Stomach (tissue), 9 donors: ENCODE results near the gene ELP4. TPM values are rescaled to one million over a fixed set of nuclear protein-coding genes. Genes with fewer than 3 reads are reported as not detected.

Source experiments
- DNase-seq, 2 donors: peaks; one replicate each; pipeline versions ENCODE4 v3.0.0 to v3.0.0-alpha.2; 2013 to 2019
- H3K27ac ChIP-seq, 5 donors: fragments of 200-600 bp in 4 of 5; sonication (generic) in 4 of 5; one replicate each; pipeline ENCODE4 v1.5.1; 2013 to 2019; ENCODE audit warnings: mild to moderate bottlenecking in 1 of 5, moderate library complexity in 1 of 5
- H3K27me3 ChIP-seq, 3 donors: fragments of 200-600 bp; sonication (generic); one replicate each; pipeline ENCODE4 v1.5.1; 2017 to 2019; ENCODE audit warnings: mixed run types in 1 of 3
- H3K36me3 ChIP-seq, 4 donors: fragments of 200-600 bp; sonication (generic); 1 replicate in 3 of 4; 2 replicates in 1 of 4; pipeline ENCODE4 v1.5.1; 2016 to 2019
- H3K4me1 ChIP-seq, 4 donors: fragments of 200-600 bp; sonication (generic); one replicate each; pipeline ENCODE4 v1.5.1; 2016 to 2019
- H3K4me3 ChIP-seq, 4 donors: fragments of 200-600 bp; sonication (generic) in 3 of 4; one replicate each; pipeline ENCODE4 v1.5.1; 2016 to 2019; ENCODE audit warnings: mild to moderate bottlenecking in 1 of 4
- H3K9me3 ChIP-seq, 4 donors: fragments of 200-600 bp; sonication (generic); one replicate each; pipeline ENCODE4 v1.5.1; 2016 to 2019
- EP300 ChIP-seq: sonication (generic); formaldehyde crosslinking; IDR thresholded peaks from one replicate; pipeline ENCODE4 v1.6.1; 2017; ENCODE audit warnings: antibody characterized with exemption
- POLR2A ChIP-seq, 4 donors: fragments of 450-650 bp; IDR thresholded peaks; one replicate each; pipeline ENCODE4 v1.6.1; 2016; ENCODE audit warnings: antibody characterized with exemption in 4 of 4, control low read depth in 2 of 4, mild to moderate bottlenecking in 1 of 4, moderate library complexity in 1 of 4
- POLR2AphosphoS5 ChIP-seq, 3 donors: sonication (generic); formaldehyde crosslinking; IDR thresholded peaks; one replicate each; pipeline ENCODE4 v1.6.1; 2016; ENCODE audit warnings: antibody characterized with exemption in 3 of 3
- WGBS, 5 donors: extraction: QIAGEN DNeasy Blood & Tissue Kit in 3 of 5; methylation state at CpG; one replicate each; pipeline versions ENCODE4 v1.1.5 to v1.1.7; 2013 to 2018; 5-methylcytosine and 5-hydroxymethylcytosine counted together
- intact Hi-C: fragments of 100-400 bp; cut with DNase I; formaldehyde crosslinking; loops from one replicate; pipeline ENCODE4 v1.15.1; 2023; ENCODE audit warnings: low total_unique reads
- polyA plus RNA-seq, 3 donors: library from polyadenylated mRNA; stranded (reverse); fragments of 200-250 nt; gene quantifications; one replicate each; pipeline ENCODE4 v1.2.3, GENCODE V29; 2013
- total RNA-seq, 5 donors: library from RNA; depleted of rRNA; stranded (reverse); fragments of >200 nt; gene quantifications; one replicate each; pipeline versions ENCODE4 v1.1.0 to v1.2.3, GENCODE V29; 2014 to 2016
- TF ChIP-seq, protein P1 (sequence below), 7 experiments: fragments of 450-650 bp in 4 of 7; fragments of 200-600 bp in 3 of 7; sonication (generic) in 3 of 7; IDR thresholded peaks; one replicate each; pipeline ENCODE4 v1.5.1; 2016 to 2019; ENCODE audit warnings: antibody characterized with exemption in 7 of 7, control low read depth in 2 of 7, mild to moderate bottlenecking in 1 of 7
- donor health status: healthy with polysubstance abuse.
- donor health status: Bipolar disorder and iron deficiency.
- donor health status: healthy.

The ELP4 gene
- total and polyA plus RNA-seq, 8 donors: 8.3 to 70.0 (median 20.9) TPM

DNA sequence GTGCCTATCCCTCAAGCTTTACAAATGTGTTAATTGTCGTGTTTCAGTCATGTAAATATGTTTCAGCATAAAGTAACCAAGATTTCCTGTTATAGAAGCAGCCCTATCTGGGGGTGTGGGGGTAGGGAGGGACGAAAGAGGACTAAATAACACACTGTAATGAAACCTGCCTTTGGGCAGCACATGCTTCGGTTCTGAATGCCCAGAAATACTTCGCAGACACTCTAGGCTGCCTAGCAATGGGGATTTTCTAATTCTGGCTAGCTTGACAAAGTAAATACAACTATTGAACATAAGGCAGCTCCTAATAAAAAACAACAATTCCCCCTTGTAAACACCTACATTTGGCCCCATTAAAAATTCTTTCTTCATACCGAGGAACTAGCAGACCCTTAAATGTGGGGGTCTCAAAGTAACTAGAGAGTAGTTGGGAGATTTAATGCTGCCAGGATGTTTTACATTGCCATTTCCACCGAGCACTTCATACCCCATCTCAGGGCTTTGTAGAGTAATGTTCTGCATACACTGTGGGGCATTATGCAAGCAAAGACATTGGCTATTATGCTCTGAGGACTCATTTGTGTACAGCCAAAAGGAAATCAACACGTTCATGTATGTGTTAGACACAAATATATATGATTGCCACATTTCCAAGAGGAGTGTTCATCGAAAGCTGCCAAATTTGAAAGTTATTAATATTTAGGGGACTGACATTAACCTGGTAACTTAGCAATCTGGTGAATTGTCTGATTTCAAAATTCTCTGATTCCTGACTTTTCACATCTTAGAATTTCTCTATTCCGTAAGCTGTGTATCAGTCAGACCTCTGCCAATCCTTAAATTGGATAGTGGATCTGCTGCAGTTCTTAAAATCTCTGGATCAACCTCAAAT lies 259.4 kb downstream of the ELP4 start:
- H3K27me3 ChIP-seq: no peaks in the 10 kb centered on the region
- intact Hi-C loops: no loop called here
- WGBS, 5 donors: 78 to 91% (median 86%) methylated on average over 9 of the region's 9 CpGs
- H3K36me3 ChIP-seq: no peaks in the 10 kb centered on the region
- no peak for TF ChIP-seq POLR2AphosphoS5 (IDR thresholded peaks at IDR 0.05)
- no peak for TF ChIP-seq POLR2A (IDR thresholded peaks at IDR 0.05)
- no peak for DNase-seq
- no peak overlapping the region for H3K27ac ChIP-seq
- H3K9me3 ChIP-seq: no peaks in the 10 kb centered on the region
- H3K4me1 ChIP-seq: no peaks in the 10 kb centered on the region
- H3K4me3 ChIP-seq: no peak overlapping the region

DNA sequence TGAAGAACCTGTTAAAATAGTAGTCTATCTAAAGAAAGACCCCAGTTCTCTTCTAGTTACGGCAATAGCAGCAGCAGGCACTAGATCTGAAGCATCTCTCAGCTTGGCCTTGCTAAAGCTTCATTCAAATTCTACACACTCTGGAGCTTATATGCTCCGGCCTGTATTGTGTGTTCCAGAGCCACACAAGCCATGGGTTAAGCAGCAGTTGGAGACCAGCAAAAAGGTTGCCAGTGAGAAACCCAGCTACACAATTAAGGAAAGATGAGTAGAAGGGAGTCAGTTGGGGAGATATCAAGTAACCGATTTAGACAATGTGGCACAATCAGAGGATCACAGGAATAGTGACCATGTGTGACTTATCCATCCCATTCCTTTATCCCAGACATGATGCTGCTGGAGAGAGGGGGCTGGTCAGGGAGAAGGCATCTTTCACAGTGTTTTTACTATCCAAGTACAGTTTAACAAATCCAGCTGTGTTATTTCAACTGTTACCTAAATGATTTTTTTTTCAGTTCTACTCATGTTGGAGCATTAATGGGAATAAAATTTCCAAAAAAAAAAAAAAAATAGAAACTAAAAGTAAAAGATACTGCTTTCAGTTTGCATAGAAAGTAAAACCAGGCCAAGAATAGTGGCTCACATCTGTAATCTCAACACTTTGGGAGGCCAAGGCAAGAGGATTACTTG lies 260.6 kb downstream of the ELP4 start:
- Histone ChIP-seq H3K9me3 (no peaks in the 10 kb centered on the region), H3K4me3 (no peak overlapping the region), H3K27me3 (no peaks in the 10 kb centered on the region), H3K4me1 (no peaks in the 10 kb centered on the region), H3K36me3 (no peaks in the 10 kb centered on the region), H3K27ac (no peak overlapping the region)
- intact Hi-C loops: no loop called here
- DNase-seq: no peak
- 91 to 96% (median 94%) methylated on average over 3 of the region's 3 CpGs for WGBS, 5 donors
- no peak for TF ChIP-seq EP300
- TF ChIP-seq, protein P1, sequence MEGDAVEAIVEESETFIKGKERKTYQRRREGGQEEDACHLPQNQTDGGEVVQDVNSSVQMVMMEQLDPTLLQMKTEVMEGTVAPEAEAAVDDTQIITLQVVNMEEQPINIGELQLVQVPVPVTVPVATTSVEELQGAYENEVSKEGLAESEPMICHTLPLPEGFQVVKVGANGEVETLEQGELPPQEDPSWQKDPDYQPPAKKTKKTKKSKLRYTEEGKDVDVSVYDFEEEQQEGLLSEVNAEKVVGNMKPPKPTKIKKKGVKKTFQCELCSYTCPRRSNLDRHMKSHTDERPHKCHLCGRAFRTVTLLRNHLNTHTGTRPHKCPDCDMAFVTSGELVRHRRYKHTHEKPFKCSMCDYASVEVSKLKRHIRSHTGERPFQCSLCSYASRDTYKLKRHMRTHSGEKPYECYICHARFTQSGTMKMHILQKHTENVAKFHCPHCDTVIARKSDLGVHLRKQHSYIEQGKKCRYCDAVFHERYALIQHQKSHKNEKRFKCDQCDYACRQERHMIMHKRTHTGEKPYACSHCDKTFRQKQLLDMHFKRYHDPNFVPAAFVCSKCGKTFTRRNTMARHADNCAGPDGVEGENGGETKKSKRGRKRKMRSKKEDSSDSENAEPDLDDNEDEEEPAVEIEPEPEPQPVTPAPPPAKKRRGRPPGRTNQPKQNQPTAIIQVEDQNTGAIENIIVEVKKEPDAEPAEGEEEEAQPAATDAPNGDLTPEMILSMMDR (IDR thresholded peaks at IDR 0.05): no peak
- TF ChIP-seq POLR2AphosphoS5 (IDR thresholded peaks at IDR 0.05): no peak
- no peak for TF ChIP-seq POLR2A (IDR thresholded peaks at IDR 0.05)

DNA sequence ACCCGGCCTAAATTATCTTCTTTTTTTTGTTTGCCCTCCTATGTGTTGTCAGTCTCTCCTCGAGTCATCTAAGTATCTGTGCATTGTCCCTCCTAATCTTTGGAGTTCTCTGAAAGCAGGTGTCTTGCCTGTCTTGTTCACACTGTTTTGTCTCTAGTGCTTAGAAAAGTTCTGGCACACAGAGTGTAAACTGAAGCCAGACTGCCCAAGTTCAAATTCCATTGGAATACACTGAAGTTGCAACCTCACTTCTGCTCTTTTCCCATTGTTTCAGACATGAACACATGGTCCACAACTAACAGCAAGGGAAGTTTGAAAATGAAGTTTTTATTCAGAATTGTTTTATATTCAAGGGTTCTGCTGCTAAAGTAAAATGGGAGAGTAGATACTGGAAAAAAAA lies 262.8 kb downstream of the ELP4 start:
- no peaks in the 10 kb centered on the region for H3K27me3 ChIP-seq
- no peak for DNase-seq
- H3K4me3 ChIP-seq: no peak overlapping the region
- H3K36me3 ChIP-seq: no peaks in the 10 kb centered on the region
- H3K4me1 ChIP-seq: no peaks in the 10 kb centered on the region
- H3K9me3 ChIP-seq: no peaks in the 10 kb centered on the region
- 77 to 86% (median 83%) methylated on average over 2 of the region's 2 CpGs for WGBS, 5 donors
- H3K27ac ChIP-seq: no peak overlapping the region
- TF ChIP-seq, protein P1 (IDR thresholded peaks at IDR 0.05): no peak
- no peak for TF ChIP-seq POLR2A (IDR thresholded peaks at IDR 0.05)
- no peak for TF ChIP-seq POLR2AphosphoS5 (IDR thresholded peaks at IDR 0.05)
- no peak for TF ChIP-seq EP300
- intact Hi-C loops: no loop called here

DNA sequence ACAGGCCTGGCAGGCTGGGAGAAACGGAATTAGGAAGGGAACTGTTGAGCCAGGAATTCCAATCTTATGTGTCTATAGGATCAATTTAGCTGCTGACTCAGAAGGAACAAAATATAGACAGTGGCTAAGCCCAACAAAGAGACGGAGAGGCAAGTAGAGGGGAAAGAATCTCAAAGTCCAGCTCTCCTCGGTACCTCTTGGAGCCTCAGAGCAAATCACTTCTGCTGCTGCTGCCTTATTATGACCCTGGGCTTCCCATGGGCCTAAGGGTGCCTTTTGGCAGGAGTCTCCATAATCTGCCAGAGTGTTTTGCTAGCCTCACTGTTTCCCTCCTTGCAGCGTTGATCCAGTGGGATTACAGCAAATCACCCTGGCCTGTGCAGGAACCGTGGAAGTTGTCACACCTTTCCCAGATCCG lies 269.8 kb downstream of the ELP4 start:
- 56 to 71% (median 65%) methylated on average over 6 of the region's 6 CpGs for WGBS, 5 donors
- Histone ChIP-seq H3K36me3 (peaks cover 0 to 4% (median 0%) of the 10 kb centered on the region in 4 donors), H3K27ac (no peak overlapping the region), H3K4me3 (no peak overlapping the region), H3K9me3 (no peaks in the 10 kb centered on the region), H3K27me3 (no peaks in the 10 kb centered on the region), H3K4me1 (peaks cover 0 to 5% (median 0%) of the 10 kb centered on the region in 4 donors)
- TF ChIP-seq, protein P1 (IDR thresholded peaks at IDR 0.05): no peak
- TF ChIP-seq EP300: no peak
- no peak for TF ChIP-seq POLR2AphosphoS5 (IDR thresholded peaks at IDR 0.05)
- TF ChIP-seq POLR2A (IDR thresholded peaks at IDR 0.05): no peak
- DNase-seq: no peak
- intact Hi-C loops: no loop called here
